ENCODE data around the gene EDC4.
"Not testable (repeated sequence)": the region's sequence is repeated elsewhere in the genome, so short reads cannot be mapped to it uniquely, and the experiment has no call there.

EDC4 gene

GRCh38 chr16:67897231-67897630, 24.4 kb downstream of the EDC4 start:
- no peak overlapping the region for H3K27ac ChIP-seq
- TF ChIP-seq ZFX (IDR thresholded peaks at IDR 0.05), result no peak
- TF ChIP-seq CTCF (conservative IDR thresholded peaks at IDR 0.05), result no peak

- TF ChIP-seq CTCF (conservative IDR thresholded peaks at IDR 0.05) (no peak), ZFX (IDR thresholded peaks at IDR 0.05) (no peak)
- no peak overlapping the region for H3K27ac ChIP-seq
These were observed 28.9 kb downstream of the EDC4 start for GRCh38 chr16:67901734-67902133.

GRCh38 chr16:67902831-67903230, 30.0 kb downstream of the EDC4 start:
- TF ChIP-seq ZFX (IDR thresholded peaks at IDR 0.05) (no peak), CTCF (conservative IDR thresholded peaks at IDR 0.05) (no peak)
- H3K27ac ChIP-seq, result no peak overlapping the region

GRCh38 chr16:67907397-67908180, 34.7 kb downstream of the EDC4 start:
- H3K27ac ChIP-seq, result no peak overlapping the region
- no peak for TF ChIP-seq ZFX (IDR thresholded peaks at IDR 0.05)
- no peak for TF ChIP-seq CTCF (conservative IDR thresholded peaks at IDR 0.05)

GRCh38 chr16:67909056-67909742, 36.3 kb downstream of the EDC4 start:
- no peak for TF ChIP-seq ZFX (IDR thresholded peaks at IDR 0.05)
- TF ChIP-seq CTCF (conservative IDR thresholded peaks at IDR 0.05), result no peak
- no peak overlapping the region for H3K27ac ChIP-seq

GRCh38 chr16:67910158-67910557, 37.3 kb downstream of the EDC4 start:
- TF ChIP-seq ZFX (IDR thresholded peaks at IDR 0.05) (no peak), CTCF (conservative IDR thresholded peaks at IDR 0.05) (no peak)
- no peak overlapping the region for H3K27ac ChIP-seq

- no peak overlapping the region for H3K27ac ChIP-seq
These were observed 42.1 kb downstream of the EDC4 start for GRCh38 chr16:67914758-67915495.

GRCh38 chr16:67915496-67915769, 42.6 kb downstream of the EDC4 start:
- H3K27ac ChIP-seq, result not testable (repeated sequence)

More at GRCh38 chr16:67914758-67915495, 42.1 kb downstream of the EDC4 start:
- TF ChIP-seq ZFX (IDR thresholded peaks at IDR 0.05) (no peak), CTCF (conservative IDR thresholded peaks at IDR 0.05) (no peak)

Data from C4-2B (cell line).